Right renal pelvis (tissue), 4 donors: Measurements from ENCODE around the gene PPP1R9A. TPM values are rescaled to one million over a fixed set of nuclear protein-coding genes. Genes with fewer than 3 reads are reported as not detected.

Experiments
- DNase-seq, 4 donors: peaks; one replicate each; pipeline ENCODE4 v3.0.0-alpha.2; 2013; ENCODE audit warnings: low read depth in 4 of 4, low spot score in 3 of 4, missing footprints in 1 of 4
- polyA plus RNA-seq, 4 donors: library from polyadenylated mRNA; unstranded; fragments of 120-200 nt; gene quantifications; one replicate each; pipeline ENCODE4 v1.2.1, GENCODE V29; 2013; ENCODE audit not compliant: insufficient read length in 4 of 4

Gene PPP1R9A
- polyA plus RNA-seq, 4 donors, result 27.1 to 33.2 (median 30.4) TPM

GRCh38 chr7:94908323-94909178 lies 1.2 kb downstream of the PPP1R9A start:
- peak in 3 of 4 donors; percentile 43 to 63 (median 63) for DNase-seq

- DNase-seq, result no peak
These were observed 1.7 kb downstream of the PPP1R9A start for GRCh38 chr7:94909179-94909466.

GRCh38 chr7:94912085-94912484 lies 4.7 kb downstream of the PPP1R9A start:
- no peak for DNase-seq

- no peak for DNase-seq
These were observed 6.0 kb downstream of the PPP1R9A start for GRCh38 chr7:94913391-94913790.

GRCh38 chr7:94921911-94922310 lies 14.5 kb downstream of the PPP1R9A start:
- DNase-seq, result no peak

GRCh38 chr7:94922457-94922856 lies 15.1 kb downstream of the PPP1R9A start:
- no peak for DNase-seq

GRCh38 chr7:94923412-94923811 lies 16.0 kb downstream of the PPP1R9A start:
- DNase-seq, result no peak

GRCh38 chr7:94928168-94928707 lies 20.8 kb downstream of the PPP1R9A start:
- no peak for DNase-seq

- DNase-seq, result no peak
These were observed 26.0 kb downstream of the PPP1R9A start for GRCh38 chr7:94933256-94933990.

GRCh38 chr7:94939395-94939794 lies 32.0 kb downstream of the PPP1R9A start:
- no peak for DNase-seq

GRCh38 chr7:94940241-94940640 lies 32.8 kb downstream of the PPP1R9A start:
- DNase-seq, result no peak

- DNase-seq, result no peak
These were observed 34.6 kb downstream of the PPP1R9A start for GRCh38 chr7:94941844-94942632.

GRCh38 chr7:94943134-94943533 lies 35.7 kb downstream of the PPP1R9A start:
- DNase-seq, result no peak

GRCh38 chr7:94949532-94949931 lies 42.1 kb downstream of the PPP1R9A start:
- DNase-seq, result no peak

GRCh38 chr7:94955807-94956206 lies 48.4 kb downstream of the PPP1R9A start:
- no peak for DNase-seq

GRCh38 chr7:94957061-94957460 lies 49.7 kb downstream of the PPP1R9A start:
- DNase-seq, result no peak

- no peak for DNase-seq
These were observed 55.3 kb downstream of the PPP1R9A start for GRCh38 chr7:94962661-94963060.

GRCh38 chr7:94969434-94970084 lies 62.2 kb downstream of the PPP1R9A start:
- DNase-seq, result no peak

- no peak for DNase-seq
These were observed 62.7 kb downstream of the PPP1R9A start for GRCh38 chr7:94970085-94970576.
